ENCODE data around the gene CLPTM1.
"Not testable (repeated sequence)": the region's sequence is repeated elsewhere in the genome, so short reads cannot be mapped to it uniquely, and the experiment has no call there.

CLPTM1 gene

DNA sequence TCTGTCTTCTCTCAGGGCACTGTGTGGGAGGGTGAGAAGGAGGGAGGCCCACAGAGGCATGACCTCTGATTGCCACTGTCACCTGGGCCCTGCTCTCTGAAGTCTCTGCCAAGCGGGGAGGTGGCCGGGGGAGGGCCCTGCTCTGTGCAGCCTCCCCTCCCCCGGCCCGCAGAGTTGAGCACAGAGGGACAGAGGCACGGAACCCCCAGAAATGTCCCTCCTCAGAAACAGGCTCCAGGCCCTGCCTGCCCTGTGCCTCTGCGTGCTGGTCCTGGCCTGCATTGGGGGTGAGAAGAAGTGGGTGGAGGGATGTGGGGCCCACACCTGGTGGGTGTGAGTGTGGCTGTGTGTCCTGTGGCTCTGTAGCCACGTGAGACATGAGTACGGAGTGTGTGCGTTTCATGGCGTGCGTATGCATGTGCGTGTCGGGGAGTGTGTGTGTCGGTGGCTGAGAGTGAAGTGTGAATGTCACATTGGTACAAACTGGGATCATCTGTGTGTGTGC is 13.1 kb upstream of the CLPTM1 start, which contains the start of gene APOC4:
Gene APOC4 (plus strand): TSS at position 171 of the 505 bp plus-strand sequence. CDS start 41 bp downstream, at position 212.
- no peak for DNase-seq (ENCODE audit: low read depth in 2 of 2)

DNA sequence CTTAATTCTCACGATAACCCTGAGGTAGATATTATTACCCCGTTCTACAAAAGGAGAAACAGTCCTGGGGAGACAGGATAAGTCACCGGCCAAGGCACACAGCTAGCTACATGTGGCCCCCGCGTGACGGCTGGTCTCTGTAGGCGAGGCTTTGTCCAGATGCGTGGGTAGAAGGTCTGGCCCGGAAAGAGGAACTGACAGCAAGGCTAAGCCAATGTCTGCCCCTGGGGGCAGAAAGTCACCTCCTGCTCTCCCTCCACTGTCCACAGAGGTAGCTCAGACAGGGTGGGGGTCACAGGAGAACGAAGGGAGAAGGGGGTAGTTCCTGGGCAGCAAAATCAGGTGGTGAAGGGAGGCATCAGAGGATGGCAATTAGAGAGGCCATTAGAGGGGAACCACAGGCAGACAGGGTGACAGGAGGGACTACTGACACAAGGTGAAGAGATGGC is 11.4 kb upstream of the CLPTM1 start:
- DNase-seq (ENCODE audit: low read depth in 2 of 2) = no peak

DNA sequence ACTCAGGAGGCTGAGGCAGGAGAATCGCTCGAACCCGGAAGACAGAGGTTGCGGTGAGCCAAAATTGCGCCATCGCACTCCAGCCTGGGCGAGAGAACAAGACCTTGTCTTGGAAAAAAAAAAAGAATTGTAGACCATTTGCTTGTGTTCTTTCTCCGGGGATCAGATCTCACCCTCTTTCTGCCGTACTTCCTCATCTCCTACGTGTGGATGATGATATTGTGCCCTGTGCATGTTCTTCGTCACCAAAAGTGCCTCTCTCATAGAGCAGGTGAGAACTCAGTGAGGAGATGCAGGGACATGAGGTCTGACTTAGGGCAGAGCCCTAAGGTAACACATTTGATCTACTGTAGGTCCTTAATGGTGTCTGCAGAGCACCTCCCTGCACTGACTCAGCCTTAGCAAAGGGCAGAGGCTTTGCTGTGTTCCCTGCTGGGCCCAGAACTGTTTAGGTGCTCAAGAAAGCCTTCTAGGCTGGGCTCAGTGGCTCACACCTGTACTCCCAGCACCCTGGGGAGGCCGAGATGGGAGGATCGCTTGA is 8.1 kb upstream of the CLPTM1 start:
- DNase-seq (ENCODE audit: low read depth in 2 of 2) = no peak

DNA sequence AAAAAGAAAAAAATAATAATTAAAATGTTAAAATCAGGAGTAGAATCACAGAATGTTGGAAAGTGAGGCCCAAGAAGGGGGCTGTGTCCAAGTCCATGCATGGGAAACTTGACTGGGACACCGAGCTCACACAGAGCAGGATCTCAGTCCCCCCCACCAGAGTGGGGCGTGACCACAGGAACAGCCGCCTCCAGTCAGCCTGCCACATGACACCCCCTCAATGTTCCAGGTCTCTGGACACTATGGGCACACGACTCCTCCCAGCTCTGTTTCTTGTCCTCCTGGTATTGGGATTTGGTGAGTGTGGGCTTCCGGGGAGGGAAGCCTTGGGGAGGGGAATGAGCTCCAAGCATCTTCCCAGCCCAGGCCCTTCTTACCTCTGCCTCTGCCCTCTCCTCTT is 6.9 kb upstream of the CLPTM1 start:
- no peak for DNase-seq (ENCODE audit: low read depth in 2 of 2)

DNA sequence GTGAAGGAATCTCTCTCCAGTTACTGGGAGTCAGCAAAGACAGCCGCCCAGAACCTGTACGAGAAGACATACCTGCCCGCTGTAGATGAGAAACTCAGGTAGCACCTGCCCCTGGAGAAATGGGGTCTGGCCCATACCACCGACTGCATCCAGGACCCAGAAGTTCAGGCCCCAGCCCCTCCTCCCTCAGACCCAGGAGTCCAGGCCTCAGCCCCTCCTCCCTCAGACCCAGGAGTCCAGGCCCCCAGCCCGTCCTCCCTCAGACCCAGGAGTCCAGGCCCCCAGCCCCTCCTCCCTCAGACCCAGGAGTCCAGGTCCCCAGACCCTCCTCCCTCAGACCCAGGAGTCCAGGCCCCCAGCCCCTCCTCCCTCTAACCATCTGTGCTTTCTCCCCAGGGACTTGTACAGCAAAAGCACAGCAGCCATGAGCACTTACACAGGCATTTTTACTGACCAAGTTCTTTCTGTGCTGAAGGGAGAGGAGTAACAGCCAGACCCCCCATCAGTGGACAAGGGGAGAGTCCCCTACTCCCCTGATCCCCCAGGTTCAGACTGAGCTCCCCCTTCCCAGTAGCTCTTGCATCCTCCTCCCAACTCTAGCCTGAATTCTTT is 6.3 kb upstream of the CLPTM1 start:
- DNase-seq (ENCODE audit: low read depth in 2 of 2) = no peak

DNA sequence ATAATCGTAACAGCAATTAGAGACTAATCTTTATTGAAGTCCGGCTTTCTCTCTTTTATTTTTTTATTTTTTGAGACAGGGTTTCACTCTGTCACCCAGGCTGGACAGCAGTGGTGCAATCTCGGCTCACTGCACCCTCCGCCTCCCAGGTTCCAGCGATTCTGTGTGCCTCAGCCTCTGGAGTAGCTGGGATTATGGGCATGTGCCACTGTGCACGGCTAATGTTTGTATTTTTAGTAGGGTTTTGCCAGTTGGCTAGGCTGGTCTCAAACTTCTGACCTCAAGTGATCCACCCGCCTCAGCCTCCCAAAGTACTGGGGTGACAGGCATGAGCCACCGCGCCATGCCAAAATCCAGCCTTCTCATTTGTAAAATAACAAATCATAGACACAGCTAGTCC is 5.6 kb upstream of the CLPTM1 start:
- no peak for DNase-seq (ENCODE audit: low read depth in 2 of 2)

DNA sequence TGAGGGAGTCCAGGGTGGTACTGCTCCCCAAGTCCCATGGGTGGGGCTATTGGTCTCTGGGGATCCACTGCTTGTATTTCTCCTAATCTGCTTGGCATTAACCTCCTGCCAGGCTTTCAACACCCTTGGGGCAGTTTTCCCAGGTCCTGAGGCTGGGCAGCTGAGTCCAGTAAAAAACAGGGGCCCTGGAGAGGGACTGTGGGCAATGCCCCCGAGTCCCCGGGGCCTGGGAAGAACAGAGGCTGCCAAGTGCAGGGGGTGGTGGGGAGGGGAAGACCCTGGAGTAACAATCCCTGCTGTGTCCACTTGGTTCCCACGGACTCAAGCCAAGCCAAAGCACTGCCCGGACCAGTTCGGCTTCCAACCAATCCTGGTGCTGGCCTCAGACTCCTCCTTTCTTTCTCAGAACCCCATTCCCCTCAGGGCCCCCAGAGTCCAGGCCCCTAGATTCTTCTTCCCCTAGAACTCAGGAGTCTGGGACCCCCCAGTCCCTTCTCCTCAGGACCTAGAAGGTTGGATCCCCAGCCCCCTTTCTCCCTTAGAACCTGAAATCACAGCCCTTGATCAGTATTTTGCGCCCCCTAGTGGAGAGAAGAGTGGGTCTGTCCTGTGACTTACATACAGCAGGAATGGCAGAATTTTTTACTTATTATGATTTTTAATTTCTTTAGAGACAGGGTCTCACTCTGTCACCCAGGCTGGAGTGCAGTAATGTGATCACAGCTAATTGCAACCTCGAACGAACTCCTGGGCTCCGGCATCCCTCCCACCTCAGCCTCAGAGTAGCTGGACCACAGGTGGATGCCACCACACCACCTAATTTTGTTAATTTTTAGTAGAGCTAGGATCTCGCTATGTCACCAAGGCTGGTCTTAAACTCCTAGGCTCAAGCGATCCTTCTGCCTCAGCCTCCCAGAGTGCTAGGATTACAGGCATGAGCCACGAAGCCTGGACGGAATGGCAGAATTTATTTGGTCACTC is 3.7 kb upstream of the CLPTM1 start:
- DNase-seq (ENCODE audit: low read depth in 2 of 2) = peak; percentile 16 to 25

DNA sequence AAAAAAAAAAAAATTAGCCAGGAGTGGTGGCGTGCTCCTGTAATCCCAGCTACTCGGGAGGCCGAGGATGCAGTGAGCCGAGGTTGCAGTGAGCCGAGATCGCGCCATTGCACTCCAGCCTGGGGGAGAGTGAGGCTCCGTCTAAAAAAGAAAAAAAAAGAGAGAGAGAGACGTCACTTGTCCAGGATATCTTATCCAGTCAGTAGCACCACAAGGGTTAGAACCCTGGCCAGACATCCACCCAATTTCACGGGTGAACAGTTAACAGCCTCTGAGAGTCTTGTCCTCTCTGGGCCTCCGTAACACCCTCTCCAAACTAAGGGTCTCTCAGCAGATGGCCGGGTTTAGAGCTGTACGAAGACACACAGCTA is 917 bp upstream of the CLPTM1 start:
- no peak for DNase-seq (ENCODE audit: low read depth in 2 of 2)

DNA sequence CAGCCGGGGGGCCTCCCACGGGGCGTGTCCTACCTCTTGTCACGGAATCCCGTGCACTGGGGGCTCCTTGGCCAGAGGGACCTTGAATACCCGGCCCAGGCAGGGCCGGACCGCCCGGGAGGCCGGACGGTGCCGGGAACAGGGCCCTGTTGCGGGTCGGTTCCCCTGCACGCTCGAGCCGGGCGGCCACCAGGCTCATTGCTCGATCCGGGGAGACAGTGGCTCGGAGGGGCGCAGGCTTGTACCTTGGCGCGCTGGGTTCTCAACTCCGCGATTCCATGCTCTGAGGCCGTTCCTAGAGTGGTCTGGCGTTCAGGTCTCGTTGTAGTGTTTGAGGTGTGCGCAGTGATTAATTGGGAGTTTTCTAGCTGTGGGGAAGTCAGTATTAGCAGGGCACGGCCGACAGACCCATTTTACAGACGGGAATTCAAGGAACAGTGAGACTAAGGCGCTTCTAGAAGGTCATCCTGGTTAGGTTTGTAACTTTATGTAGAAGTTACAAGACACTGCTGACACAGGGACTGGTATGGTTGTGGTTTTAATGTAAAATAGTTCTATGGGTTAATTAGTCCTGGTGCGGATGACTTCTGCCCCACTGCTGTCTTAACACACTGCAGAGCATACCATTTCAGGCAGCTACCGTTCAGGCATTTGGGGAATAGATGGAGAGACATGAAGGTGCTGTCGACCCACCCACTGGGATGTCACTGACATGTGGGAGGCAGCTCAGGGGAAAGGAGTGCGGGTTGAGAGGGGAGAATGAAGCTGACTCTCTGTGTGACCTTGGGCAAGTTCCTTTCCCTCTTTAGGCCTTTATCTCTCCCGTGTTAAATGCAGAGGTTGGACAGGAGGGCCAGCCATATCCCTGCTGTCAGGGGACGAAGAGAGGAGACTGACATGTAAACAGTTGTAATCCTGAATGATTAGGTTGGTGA is 592 bp downstream of the CLPTM1 start:
- DNase-seq (ENCODE audit: low read depth in 2 of 2) = no peak

DNA sequence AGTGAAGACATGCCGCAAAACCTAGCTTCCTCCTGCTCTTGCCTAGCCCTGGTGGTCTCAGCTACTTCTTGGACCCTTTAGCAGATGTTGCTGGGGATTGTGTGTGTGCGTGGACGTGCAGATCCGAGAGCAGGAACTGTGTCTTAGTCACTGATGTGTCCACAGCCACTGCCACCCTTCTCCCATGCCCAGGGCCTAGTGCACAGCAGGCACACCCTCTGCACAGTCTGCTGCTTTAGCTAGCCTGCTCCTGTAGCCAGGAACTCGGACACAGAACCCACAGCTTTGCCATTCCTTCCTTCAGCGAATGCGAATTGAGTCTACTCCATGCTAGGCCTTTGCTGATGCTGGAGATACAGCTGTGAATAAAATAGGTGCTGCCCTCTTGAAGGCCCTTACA is 2.3 kb downstream of the CLPTM1 start:
- no peak for DNase-seq (ENCODE audit: low read depth in 2 of 2)

DNA sequence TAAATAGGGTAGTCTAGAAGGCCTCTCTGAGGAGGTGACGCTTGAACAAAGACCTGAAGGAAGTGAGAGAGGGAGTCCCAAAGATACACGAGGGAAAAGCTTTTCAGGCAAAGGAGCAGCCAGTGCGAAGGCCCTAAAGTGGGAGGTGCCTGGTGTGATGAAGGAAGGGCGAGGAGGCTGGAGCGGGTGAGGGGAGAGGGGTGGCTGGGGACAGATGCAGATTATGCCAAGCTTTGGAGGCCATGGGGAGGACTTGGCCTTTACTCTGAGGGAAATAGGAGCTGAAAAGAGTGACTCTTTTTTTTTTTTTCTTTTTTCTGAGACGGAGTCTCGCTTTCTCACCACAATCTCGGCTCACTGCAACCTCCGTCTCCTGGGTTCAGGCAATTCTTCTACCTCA is 2.9 kb downstream of the CLPTM1 start:
- no peak for DNase-seq (ENCODE audit: low read depth in 2 of 2)

DNA sequence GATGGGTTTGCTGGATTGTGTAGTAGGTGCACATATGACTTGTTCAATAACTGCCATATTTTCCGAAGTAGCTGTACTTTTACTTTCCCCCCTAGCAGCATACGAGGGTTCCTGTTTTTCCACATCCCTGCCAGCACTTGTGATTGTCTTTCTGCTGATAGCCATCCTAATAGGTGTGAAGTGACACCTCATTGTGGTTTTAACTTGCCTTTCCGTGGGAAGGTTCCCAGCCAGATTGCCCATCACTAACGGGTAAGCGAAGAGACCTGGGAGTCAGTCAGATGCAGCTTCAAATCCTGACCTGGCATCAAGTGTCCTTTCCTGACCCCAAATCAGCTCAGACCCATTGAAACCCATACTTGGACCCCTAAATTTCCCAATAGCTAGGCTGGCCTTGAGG is 4.5 kb downstream of the CLPTM1 start:
- no peak for DNase-seq (ENCODE audit: low read depth in 2 of 2)

DNA sequence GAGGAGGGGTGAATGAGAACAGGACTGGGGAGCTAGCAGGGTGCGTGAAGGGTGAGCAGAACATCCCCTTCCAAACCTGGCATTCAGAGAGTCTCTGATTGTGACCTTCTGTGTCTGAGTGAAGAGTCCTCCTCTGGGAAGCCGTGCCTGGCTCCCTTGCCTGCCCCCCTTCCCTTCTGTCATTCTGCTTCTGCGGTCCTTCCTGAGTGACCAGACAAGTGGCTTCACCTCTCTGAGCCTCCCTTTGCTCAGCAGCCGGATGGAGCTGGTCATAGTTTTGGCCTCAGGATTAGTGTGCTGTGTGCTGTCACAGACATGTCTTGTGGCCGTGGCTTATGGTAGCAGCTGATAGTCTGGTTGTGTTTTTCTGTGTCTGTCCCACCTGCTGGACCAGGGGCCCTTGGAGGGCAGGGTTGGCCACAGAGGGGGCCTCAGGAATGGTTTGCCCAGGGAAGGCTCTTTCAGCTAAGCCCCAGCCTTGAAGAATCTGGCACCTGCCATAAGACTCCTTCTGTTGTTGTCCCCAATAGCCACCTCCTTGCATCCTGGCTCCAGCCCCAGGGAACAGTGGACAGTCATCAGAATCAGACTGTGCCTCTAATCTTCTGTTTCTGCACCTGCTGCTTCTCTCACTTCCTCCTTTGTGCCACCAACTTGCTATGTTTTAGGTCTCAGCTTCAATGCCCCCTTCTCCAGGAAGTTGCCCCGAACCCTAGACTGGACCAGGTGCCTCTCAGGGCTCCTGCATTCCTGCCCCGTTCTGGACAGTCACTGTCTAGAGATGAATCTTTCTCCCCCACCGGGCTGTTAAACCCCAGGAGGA is 5.9 kb downstream of the CLPTM1 start:
- DNase-seq (ENCODE audit: low read depth in 2 of 2) = no peak

DNA sequence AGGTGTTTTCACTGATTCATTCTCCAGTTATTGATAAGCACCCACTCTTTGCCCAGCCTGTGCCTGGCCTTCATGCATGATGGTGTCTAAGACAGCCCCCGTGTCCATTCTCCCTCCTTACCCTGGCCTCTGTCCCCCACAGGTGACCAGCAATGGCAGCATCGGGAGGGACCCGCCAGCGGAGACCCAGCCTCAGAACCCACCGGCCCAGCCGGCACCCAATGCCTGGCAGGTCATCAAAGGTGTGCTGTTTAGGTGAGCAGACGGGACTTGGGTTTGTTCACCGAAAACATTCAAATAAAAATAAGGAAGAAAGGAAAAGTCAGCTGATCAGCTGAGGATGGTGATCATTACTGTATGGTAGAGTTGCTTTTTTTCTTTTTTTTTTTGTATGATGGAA is 6.6 kb downstream of the CLPTM1 start:
- DNase-seq (ENCODE audit: low read depth in 2 of 2) = no peak

DNA sequence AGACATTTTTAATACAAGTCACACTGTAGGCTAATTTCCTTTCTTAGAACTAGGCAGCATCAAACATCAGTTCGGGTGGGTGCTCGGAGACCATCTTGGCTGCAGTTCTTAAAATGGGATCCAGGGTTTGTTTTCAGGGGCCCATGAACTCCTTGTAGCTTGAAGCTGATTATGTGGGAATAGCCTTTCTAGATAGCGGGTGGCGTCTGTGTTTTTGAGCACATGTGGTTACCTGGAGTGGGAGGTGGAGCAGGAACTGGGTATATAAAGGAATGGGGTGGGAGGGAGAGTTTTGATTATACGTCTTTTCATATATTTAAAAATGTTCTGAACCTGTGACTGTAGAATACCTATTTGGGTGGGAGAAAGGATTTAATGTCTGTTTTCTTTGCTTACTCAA is 12.9 kb downstream of the CLPTM1 start:
- no peak for DNase-seq (ENCODE audit: low read depth in 2 of 2)

DNA sequence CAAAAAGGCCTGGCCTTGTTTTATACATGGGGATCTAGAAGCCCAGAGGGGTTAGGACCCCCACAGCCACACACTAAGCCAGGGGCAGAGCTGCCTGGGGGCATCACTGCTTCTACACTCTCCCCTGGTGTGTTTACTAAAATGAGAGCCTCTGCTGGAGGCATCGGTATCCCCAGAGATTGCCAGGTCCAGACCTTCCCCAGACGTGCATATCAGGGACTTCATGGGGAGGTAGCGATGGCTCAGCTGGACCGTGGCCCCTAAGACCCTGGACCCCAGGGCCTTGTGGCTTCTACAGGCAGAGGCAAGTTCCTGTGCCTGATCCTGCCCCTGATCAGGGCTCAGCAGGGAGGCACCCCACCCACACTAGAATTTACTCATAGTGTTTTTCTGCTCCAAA is 13.5 kb downstream of the CLPTM1 start:
- DNase-seq (ENCODE audit: low read depth in 2 of 2) = no peak

DNA sequence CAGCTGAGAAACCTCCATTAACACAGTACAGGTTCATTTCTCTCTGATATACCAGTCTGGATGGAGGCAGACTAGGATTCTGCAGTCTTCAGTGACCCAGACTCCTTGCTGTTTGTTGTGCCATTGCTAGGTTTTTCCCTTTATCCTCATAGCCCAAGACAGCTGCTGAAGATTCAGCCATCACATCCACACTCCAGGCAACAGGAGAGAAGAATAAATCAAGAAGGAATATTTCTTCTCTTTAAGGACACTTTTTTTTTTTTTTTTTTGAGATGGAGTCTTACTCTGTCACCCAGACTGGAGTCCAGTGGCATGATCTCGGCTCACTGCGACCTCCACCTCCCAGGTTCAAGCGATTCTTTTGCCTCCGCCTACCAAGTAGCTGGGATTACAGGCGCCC is 14.3 kb downstream of the CLPTM1 start:
- DNase-seq (ENCODE audit: low read depth in 2 of 2) = no peak

DNA sequence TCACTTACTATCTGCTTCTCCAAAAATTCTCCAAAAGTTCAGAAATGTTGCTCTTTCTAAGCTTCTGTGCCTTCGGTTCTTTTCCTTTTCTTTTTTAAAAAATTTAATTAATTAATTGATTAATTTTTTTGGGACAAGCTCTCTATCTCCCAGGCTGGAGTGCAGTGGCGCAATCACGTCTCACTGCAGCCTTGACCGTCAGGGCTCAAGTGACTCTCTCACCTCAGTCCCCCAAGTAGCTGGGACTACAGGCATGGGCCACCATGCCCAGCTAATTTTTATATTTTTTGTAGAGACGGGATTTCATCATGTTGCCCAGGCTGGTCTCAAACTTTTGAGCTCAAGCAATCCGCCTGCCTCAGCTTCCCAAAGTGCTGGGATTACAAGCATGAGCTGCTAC is 16.3 kb downstream of the CLPTM1 start:
- DNase-seq (ENCODE audit: low read depth in 2 of 2) = not testable (repeated sequence)

DNA sequence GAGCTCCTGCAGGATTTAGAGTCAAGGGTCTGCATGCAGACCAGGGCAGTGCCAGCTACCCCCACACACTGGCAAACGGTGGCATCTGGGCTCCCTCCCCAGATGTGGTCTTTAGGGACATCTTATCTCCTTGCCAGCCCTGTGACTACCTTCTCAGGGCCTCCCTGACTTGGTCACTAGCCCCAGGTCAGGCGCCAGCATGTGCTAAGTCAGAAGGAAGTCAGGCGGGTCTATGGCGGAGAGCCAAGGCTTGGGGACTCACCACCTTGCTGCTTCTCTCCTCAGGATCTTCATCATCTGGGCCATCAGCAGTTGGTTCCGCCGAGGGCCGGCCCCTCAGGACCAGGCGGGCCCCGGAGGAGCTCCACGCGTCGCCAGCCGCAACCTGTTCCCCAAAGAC is 17.6 kb downstream of the CLPTM1 start:
- DNase-seq (ENCODE audit: low read depth in 2 of 2) = no peak

DNA sequence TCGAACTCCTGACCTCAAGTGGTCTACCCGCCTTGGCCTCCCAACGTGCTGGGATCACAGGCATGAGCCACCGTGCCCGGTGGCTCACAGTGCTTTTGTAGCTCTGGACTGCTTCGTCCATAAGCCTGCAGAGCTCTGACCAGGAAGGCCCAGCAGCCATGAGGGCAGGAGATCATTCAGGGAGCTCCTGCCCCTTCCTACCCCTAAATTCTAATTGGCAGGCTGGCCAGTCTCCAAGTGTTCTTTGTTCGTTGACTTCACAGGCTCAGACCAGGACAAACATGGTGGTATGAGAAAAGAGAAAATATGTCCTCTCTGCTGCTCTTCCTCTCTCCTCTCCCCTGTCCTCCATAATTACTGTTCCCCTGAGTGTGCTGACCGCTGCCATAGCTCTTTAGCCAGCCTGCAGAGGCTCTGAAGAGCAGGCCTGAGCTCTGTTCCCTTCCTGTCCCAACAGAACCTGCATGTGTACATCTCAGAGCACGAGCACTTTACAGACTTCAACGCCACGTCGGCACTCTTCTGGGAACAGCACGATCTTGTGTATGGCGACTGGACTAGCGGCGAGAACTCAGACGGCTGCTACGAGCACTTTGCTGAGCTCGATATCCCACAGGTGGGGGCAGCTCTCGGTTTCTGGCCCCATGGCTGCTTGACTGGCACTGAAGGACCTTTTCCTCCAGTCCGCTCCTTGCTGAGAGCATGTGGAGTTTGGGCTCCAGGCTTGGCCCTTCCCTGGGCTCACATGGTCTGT is 19.0 kb downstream of the CLPTM1 start:
- no peak for DNase-seq (ENCODE audit: low read depth in 2 of 2)

Measured in activated CD8-positive, alpha-beta memory T cell treated with anti-CD3 and anti-CD28 coated beads for 4 hours (primary cell).